ENCODE results near the gene PDE8B.
"Not testable (repeated sequence)": the region's sequence is repeated elsewhere in the genome, so short reads cannot be mapped to it uniquely, and the experiment has no call there.

The PDE8B gene

DNA sequence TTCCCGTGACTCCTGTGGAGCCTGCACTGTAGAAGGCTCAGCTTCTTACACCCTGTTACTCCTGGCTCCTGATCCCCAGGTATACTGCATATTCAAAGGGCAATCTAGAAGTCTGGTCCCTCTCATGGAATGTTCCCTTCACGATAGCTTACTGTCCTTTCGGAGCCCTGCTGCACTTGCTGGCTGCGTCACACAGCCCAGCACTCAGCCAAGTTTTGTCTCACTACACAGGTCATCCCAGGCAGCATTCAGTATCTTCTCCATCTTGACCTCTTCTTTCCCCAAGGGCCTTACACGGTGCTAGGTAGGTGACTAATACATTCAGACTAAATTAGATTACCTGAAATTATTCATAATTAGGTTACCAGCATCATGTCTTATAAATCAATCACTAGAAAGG lies 157.9 kb downstream of the PDE8B start:
- DNase-seq = no peak

DNA sequence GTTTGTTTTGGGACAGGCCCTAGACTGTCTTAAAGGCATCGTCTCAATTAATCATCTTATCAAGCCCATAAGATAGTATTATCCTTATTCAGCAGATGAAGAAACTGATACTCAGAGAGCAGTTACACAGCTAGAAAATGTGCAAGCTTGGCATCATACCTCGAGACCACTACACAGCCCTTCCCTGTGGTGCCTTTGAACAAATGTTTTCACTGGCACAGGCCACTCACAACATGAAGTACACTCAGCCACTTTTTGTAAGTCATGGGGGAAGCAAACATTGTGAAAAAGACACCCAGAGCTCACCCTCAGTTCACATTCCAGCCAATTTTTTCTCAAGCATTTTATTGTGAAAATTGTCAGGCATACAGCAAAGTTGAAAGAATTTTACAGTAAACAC lies 159.1 kb downstream of the PDE8B start:
- no peak for DNase-seq

DNA sequence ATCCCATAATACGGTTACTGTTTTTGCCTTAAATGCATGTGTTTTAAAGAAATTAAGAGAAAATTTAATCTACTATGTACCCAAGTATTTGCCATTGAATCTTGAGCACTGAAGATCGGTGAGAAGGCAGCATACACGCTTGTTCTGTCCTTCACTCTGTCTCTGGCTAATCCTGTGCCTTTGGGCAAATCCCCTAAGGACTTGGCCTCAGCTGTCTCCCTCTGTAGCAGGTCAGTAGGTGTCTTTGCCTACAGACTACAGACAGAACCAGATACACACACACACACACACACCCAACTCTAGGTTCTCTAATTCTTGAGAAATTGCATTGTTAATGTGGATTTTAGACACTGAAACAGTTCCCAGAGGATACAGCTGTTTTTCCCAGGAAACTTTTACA lies 164.2 kb downstream of the PDE8B start:
- DNase-seq = no peak

DNA sequence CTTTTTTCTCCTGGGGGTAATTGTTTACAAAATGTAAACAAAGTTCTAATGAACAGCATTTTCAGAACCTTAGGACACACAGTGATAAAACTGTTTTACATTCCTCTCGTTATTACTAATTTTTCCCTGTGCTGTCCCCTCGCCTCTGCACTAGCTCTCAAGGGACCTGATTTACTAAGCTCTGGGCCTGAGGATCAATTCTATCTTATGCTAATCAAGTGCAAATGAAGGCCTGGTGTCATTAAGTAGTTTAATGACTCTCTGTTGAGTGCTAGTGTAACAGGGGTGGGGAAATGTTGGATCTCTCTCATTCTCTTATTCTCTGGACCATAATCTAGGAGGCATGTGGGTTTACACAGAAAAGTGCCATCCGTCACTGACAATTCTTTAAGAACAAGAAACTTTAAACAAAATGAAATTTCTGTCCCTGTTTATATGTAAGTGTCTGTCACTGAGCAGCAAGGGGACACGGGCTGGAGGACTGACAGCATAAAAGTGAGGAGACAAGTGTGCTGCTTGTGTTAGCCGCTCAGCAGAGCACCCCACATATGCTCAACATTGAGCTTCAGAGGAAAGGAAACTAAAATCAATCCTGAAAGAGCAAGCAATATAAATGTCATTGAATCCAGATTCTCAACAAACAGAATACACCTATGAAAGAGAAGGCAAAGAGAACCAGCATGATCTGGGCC lies 166.3 kb downstream of the PDE8B start:
- DNase-seq = no peak

DNA sequence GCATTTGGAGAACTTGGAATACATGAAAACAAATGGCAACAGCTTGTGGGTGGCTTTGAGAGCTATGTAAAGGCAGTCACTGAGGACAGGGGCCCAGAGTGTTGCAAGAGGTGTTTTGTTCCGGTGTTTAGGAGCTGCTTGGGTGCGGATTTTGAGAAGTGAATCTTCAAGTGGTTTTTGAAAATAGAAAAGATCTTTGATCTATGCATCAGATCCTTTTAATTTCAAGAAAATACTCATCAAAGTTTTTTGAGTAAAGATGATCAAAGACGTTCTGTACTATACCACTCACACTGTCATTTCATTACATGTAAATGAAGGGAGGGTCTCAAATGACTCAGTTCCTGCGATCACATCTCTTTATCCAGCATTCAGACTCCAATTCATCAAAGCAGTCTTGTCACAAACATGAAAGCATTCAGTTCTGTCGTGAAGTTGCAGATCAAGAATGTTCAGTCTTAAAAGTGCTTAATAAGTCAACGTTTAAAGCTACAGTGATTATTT lies 169.1 kb downstream of the PDE8B start:
- no peak for DNase-seq

DNA sequence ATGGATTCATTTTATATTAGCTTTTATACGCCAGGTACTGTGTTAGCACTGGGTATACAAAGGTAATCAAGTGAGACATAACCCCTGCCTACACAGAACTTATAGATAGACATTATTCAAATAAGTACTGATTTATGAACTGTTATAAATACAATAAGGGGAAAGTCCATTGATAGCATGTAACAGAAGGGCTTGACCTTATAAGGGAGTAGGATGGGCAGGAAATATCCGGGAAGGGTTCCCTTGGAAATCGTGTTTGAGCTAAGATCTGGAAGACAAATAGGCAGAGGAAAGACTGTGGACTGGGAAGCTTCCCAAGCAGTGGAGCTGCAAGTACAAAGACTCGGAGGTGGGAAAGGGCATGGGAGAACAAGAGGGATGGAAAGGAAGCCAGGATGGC lies 170.2 kb downstream of the PDE8B start:
- DNase-seq = no peak

DNA sequence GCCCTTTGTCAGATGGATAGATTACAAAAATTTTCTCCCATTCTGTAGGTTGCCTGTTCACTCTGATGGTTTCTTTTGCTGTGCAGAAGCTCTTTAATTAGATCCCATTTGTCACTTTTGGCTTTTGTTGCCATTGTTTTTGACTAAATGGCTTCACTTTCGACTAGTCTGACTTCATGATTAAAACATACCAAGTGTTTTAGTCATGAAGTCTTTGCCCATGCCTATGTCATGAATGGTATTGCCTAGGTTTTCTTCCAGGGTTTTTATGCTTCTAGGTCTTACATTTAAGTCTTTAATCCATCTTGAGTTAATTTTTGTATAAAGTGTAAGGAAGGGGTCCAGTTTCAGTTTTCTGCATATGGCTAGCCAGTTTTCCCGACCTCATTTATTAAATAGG lies 172.9 kb downstream of the PDE8B start:
- not testable (repeated sequence) for DNase-seq

DNA sequence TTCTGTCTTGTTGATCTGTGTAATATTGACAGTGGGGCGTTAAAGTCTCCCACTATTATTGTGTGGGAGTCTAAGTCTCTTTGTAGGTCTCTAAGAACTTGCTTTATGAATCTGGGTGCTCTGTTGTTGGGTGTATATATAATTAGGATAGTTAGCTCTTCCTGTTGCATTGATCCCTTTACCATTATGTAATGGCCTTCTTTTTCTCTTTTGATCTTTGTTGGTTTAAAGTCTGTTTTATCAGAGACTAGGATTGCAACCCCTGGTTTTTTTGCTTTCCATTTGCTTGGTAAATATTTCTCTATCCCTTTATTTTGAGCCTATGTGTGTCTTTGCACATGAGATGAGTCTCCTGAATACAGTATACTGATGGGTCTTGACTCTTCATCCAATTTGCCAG lies 175.9 kb downstream of the PDE8B start:
- not testable (repeated sequence) for DNase-seq

DNA sequence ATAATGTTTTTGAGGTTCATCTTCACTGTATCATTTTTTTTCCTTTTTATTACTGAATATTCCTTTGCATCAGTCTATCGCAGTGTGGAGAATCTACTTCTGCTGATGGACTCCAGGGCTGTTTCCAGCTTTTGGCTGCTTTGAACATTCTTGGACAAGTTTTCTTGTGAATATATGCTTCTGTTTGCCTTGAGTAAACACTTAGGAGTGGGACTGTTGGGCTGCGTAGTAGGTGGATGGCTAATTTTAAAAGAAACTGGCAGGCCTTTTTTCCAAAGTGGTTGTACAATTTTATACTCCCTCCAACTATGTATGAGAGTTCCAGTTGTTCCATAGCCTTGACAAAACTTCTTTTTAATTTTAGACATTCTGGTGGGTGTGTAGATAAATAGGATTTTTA lies 179.3 kb downstream of the PDE8B start:
- DNase-seq = no peak

DNA sequence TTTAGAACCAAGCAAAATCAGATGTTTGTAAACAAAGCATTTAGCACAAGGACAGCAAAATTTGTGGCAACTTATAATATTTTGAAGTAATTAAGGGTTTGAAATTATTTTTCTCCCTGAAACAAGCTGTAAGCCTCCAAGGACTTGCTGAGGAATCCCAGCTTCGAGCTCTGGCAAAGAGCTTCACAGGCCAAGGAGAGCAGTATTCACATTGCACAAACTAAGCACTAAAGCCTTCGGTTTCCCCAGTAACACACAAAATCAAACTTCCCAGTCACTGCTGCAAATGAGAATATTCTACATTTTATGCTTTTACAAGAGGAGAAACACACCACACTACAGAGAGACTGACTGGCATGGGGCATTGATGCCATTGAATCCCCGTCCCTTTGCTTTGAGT lies 179.7 kb downstream of the PDE8B start:
- DNase-seq = no peak

DNA sequence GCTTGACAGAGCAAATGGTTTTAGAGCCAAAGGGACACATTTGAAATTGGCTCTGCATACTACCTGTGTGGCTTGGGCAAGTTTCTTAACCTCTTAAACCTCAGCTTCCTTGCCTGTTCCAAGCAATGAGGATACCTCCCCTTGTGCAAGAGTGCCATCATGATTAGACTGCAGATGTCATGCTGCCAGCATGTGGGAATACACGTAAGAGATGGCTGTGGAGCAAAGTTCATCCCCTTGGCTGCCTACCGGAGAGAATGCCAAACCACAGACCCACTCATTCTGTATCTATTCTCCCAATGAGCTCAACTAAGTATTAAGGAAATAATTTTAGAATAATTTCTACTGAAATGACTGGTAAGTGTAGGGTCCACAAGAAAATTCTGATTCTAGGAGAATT lies 180.3 kb downstream of the PDE8B start:
- no peak for DNase-seq

DNA sequence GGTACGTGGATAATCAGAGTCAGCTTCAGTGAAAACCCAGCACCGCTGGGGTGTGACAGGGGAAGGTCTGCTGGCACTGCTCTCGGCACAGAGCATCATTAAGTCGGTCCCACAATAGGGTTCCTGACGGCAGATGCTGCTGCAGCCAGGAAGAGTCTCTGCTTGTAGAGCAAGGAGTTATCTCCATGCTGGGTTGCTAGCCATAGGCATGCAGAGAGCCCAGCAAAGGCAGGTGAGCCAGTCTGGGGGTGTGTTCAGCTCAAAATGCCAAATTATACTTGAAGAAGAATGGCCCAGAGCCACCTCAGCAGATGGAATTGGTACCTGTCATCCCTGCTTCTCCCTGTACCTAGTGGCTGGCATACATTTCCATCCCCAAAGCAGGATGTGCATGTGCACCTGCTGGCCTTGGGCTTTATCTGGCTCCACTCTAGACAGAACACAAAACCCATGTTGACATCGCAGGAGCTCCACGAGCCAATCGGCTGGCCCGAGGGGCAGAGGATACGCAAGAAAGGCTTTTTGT lies 180.8 kb downstream of the PDE8B start:
- DNase-seq = no peak

DNA sequence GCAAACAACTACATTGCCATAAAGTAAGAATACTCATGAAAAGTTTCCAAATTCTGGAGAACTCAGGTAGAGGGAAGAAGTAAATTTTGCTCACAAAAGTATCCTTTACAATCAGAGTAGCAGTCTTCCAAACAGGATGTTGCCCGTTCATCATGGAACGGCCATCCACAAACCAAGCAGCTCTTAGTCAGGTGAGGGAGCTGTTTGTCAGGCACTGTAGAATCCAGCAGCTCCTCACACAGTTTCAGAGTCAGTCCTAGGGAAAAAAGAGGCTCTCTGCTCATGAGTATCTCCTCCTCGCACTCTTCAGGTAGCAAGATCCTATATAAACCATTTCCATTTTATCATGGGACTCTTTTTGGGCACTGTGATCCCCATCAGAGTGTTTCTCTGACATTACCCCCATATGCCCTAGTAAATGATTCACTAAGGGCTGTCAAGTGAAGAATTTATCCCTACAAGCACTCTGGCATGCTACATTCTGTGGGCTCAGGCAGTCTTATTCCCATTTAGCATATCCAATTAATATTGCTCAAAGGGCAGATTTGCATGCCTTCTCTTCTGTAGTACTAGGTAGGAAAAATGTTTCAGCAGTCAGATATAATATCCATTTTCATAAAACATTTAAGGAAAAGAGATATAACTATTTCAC lies 183.7 kb downstream of the PDE8B start:
- DNase-seq = no peak

DNA sequence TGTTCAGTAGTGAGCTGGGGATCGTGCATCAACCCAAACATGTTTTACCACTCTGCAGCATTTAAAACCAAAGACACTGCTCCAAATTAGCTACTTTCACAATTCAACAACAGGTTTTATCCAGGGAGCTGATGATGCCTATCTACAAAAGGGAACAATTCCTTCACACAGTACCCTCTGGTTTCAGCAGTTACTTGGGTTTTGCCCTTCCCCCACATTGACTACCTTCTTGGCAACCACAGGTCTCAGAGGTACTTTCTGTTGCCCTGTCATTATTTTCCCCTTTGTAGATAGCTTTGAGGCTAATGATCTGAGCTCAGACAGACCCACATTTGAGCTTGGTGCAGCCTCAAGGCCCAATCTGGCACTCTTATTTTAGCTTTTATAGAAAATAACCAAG lies 185.5 kb downstream of the PDE8B start:
- DNase-seq = no peak

DNA sequence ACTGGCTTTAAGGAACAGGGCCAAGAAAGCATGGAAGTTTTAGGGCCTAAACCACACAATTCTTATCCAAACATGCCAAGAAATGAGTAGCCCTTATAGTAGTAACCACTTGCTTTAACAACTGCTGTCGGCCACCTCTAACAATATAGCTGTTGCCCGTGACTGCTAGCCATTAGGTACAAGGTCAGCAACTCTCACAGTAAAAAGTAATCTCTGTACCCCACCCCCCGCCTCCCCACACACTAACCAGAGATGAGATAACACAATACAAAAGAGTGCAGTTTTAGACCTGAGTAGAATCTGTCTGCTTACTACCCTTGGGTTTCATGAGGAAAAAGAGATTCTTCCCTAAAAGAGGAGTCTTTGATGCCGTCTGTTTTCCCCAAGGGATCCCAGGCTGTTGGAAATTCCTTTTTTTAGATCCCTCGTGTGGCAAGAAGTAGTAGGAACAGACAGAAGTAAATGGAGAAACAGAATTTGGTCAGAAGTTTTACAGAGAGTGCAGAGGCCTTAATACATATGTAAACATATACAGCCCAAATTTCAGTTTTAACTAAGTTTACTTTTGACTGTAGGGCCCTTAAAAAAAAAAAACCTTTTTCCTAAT lies 187.3 kb downstream of the PDE8B start:
- no peak for DNase-seq

DNA sequence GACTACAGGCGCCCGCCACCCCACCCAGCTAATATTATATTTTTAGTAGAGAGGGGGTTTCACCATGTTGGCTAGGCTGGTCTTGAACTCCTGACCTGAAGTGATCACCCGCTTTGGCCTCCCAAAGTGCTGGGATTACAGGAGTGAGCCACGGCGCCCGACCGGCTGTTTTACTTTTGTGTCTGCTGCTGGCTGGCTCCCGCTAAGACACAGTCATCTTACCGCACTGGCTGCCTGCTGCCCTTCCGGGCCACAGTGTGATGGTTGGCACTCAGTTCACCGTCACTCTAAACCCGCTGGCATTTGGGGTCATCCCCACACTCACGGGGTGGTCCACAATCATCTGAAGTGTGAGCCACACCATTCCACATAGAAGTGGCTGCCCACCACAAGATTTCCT lies 188.0 kb downstream of the PDE8B start:
- DNase-seq = no peak

DNA sequence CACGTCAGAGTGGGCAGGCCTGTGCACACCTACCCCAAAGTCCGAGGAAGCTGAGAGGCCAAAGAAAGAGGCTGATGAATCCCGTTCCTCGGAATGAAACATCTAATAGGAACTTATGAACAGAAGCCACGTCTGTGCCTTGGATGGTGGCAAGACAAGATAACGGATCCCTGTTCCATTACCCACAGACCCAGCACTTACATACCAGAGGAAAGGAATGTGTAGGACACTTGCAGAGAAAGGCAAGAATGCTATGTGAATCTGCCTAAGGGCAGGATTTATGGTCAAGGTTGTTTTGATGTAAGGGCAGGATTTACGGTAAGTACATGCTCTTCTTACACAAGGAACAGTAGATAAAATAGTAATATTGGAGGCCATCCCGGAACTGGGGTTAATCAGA lies 188.4 kb downstream of the PDE8B start:
- no peak for DNase-seq

DNA sequence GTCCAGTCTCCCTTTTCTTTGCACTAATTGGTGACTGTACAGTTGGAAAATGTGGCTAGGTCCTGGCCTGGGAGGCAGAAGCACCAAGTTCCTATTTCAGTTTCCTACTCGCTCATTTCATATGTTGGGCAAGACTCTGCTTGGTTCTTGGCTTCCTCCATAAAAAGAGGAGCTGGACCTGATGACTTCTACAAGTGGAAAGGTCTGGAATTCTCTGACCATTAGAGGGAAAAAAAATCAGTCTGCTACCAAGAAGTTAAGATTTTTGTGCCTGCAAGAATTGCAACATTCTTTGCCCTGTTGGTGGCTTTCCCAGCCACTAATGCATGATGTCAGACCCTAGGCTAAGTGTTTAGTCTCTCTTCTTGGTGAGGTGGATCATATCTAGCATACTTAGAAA lies 190.2 kb downstream of the PDE8B start:
- DNase-seq = no peak

DNA sequence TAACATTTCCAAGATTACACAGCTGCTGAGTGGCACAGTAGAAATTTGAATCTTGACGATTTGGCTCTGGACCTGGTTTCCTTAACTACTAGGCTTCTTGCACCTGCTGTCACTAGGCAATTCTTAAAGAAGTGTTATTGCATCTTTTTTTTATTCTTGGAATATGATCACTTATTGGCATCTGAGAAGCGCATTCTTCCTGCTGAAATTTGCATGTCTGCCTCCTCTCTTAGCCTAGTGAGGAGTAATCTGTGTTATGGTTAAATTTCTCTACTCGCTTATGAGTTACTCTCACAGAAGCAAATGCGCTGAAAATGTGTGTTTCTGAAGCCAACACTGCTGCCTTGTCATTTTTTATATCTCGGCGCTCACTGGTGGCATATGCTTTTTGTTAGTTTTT lies 192.3 kb downstream of the PDE8B start:
- DNase-seq = no peak

DNA sequence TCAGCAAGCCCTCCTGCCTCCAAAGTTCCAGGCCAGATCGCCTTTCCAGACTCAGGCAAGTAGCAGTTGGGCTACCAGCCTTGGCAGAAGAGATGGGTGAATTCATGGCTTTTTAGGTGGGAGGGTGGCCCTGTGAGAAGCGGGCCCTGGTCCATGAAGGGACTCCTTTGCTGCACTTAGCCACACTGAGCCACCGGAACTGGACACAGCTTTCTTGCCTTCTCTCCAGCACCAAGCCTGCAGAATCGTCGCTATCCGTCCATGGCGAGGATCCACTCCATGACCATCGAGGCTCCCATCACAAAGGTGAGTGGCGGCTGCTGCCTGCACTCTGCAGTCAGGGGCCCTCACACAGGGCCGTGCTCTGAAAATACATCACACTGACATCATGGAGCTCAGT lies 196.7 kb downstream of the PDE8B start:
- DNase-seq = no peak

DNA sequence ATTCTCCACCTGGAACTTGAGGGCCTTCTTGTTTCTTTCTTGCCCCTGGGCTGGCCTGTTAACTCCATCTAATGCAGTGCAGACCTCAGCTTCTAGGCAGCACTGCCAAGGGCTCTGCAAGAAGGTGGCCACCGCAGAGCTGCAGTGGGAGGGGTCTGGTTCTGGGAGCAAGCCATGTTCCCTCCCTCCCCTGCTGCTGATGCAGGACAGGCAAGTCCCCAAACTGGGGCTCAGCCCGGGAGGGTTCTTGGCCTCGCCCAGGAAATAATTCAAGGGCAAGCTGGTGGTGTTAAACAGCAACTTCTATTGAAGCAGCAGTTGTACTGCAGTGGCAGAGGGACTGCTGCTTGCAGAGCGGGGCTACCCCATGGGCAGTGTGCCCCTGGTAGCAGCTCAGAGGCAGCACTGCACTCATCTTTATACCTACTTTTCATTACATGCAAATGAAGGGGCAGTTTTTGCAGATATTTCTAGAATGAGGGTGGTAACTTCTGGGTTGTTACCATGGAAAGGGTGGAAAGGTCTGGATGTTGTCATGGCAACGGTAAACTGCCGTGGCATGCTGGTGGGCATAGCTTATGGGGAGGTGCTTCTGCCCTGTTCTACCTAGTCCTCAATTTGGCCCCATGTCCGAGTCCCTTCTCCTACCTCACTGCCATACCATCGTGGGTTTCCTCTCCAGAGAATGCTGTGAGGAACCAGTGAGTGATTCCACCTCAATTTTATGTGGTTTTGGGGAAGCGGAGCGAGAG lies 199.6 kb downstream of the PDE8B start:
- no peak for DNase-seq

DNA sequence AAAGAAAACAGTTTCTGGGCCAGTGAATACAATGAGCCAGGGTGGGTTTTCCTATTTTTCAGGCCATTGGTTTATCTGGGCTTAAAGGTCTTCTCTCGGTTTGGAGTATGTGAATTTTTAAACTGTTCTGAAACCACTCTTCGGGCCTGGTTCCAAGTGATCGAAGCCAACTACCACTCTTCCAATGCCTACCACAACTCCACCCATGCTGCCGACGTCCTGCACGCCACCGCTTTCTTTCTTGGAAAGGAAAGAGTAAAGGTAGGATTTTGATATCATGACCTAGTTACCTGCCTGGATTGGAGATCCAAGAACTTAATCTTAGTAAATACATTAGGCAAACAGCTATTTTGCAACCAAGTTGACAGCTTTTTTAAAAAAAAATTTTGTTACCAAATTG lies 202.6 kb downstream of the PDE8B start:
- DNase-seq = no peak

DNA sequence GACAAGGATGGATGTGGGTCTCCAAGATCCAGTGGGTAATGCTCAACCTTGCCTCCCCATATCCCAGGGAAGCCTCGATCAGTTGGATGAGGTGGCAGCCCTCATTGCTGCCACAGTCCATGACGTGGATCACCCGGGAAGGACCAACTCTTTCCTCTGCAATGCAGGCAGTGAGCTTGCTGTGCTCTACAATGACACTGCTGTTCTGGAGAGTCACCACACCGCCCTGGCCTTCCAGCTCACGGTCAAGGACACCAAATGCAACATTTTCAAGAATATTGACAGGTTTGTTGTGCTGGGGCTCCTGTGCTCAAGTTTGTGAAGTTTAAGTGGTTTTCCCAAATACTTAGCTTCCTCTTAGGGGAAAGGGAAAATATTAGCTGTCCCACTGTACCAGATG lies 207.7 kb downstream of the PDE8B start:
- DNase-seq = no peak
